Measurements from ENCODE around the gene COX7A2L.
"Not testable (repeated sequence)": the region's sequence is repeated elsewhere in the genome, so short reads cannot be mapped to it uniquely, and the experiment has no call there.

The COX7A2L gene

DNA sequence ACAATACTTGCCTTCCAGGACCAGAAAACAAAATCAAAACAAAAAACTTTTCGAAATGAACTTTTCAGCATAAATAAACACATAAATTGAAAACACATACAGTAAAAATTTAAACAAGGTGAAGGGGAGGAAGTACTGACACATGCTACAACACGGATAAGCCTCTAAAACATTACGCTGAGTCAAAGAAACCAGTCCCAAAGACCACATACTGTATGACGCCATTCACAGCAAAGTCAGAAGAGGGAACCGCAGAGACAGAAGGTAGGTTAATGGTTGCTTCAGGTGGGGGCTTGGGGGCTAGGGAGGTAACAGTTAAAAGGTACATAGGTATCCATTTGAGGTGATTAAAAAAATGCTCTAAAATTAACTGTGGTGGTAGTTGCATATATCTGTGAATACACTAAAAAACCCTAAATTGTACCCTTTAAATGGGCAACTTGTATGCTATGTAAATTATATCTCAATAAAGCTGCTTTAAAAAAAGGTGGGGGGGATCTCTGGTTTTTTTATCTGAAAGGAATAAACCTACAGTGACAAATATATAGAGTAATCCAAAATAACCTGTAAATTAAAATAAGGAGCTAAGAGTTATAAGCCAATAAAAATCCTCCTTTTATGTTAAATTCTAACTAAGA, 7.1 kb downstream of the COX7A2L start:
- H3K4me1 Mint-ChIP-seq (ENCODE audit: low read depth): peaks cover 23% of the 10 kb centered on the region
- H3K9me3 Mint-ChIP-seq: no peaks in the 10 kb centered on the region
- H3K27me3 Mint-ChIP-seq (ENCODE audit: low read depth): no peaks in the 10 kb centered on the region
- no peak overlapping the region for H3K27ac Mint-ChIP-seq
- no peak overlapping the region for H3K4me3 Mint-ChIP-seq
- peaks cover 16% of the 10 kb centered on the region for H3K36me3 Mint-ChIP-seq (ENCODE audit: low read depth)

DNA sequence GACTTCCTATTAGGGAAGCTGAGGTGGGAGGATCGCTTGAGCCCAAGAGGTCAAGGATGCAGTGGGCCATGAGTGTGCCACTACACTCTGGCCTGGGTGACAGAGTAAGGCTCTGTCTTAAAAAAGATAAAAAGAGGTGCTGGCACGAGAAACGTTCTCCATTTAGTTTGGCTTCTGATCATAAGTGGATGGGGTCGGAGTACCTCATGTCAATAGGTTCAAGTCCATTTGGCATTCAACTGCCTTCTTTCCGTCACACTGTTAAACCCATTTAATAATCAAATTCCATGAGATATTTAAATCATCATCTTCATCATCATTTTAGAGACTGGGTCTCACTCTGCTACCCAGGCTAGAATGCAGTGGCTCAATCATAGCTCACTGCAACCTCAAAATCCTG, 9.2 kb downstream of the COX7A2L start:
- Mint-ChIP-seq H3K9me3 (no peaks in the 10 kb centered on the region), H3K27me3 (ENCODE audit: low read depth) (no peaks in the 10 kb centered on the region), H3K36me3 (ENCODE audit: low read depth) (peaks cover 25% of the 10 kb centered on the region), H3K4me3 (no peak overlapping the region), H3K4me1 (ENCODE audit: low read depth) (peaks cover 11% of the 10 kb centered on the region), H3K27ac (no peak overlapping the region)

DNA sequence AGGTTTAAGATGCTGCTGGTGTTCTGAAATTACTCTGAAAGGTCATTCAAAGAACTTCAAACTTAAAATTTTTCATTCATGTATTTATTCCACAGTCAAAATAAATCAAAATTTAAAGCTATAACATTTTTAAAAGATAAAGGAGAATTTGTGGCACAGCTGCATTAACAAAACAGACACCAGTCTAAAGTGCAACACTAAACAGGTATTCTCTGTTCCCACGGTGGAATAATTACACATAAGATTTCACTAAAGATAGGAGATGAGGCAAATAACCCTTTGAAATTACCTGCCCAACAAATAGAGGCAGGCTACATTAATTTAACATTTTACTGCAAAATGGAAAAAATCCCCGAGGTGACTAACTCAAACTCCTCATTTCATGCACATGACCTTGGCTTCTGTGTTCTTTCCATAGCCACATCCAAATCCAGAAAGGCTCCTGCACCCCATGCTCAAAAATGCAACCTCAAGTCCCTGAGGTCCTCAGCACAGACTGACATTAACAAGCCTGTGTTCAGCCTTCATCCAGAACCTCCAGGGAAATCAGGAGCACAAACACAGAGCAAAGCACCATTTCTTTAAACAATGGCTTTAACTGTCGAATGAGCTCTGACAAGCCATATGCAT, 10.5 kb downstream of the COX7A2L start:
- no peak overlapping the region for H3K27ac Mint-ChIP-seq
- peaks cover 8% of the 10 kb centered on the region for H3K4me1 Mint-ChIP-seq (ENCODE audit: low read depth)
- no peak overlapping the region for H3K4me3 Mint-ChIP-seq
- peaks cover 23% of the 10 kb centered on the region for H3K36me3 Mint-ChIP-seq (ENCODE audit: low read depth)
- no peaks in the 10 kb centered on the region for H3K27me3 Mint-ChIP-seq (ENCODE audit: low read depth)
- no peaks in the 10 kb centered on the region for H3K9me3 Mint-ChIP-seq

DNA sequence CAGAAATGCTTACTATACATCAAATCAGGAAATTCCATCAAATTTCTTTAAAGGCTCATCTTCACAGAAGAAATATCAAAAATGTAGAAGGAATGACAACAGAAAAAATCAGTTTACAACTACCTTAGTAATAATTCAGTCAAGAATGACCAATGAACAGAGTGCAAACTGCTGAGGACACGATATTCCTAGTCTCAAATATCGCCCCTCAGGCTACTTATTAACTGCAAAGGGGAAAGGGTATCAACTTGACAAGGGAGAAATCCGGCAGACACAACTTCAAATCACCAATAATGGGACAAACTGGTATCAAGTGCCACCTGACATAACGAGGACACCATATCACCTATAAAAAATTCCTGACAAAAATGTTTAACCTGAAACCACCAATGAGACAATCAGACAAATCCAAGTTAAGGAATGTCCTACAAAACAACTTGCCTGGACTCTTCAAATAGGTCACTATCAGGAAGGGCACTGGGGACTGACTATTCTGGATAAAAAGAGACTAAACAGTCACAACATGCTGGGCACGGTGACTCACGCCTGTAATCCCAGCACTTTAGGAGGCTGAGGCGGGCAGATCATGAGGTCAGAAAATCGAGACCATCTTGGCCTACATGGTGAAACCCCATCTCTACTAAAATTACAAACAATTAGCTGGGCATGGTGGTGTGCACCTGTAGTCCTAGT, 12.8 kb downstream of the COX7A2L start:
- Mint-ChIP-seq H3K27ac (no peak overlapping the region), H3K9me3 (no peaks in the 10 kb centered on the region), H3K4me3 (no peak overlapping the region), H3K36me3 (ENCODE audit: low read depth) (peaks cover 25% of the 10 kb centered on the region), H3K27me3 (ENCODE audit: low read depth) (no peaks in the 10 kb centered on the region), H3K4me1 (ENCODE audit: low read depth) (peaks cover 5% of the 10 kb centered on the region)

DNA sequence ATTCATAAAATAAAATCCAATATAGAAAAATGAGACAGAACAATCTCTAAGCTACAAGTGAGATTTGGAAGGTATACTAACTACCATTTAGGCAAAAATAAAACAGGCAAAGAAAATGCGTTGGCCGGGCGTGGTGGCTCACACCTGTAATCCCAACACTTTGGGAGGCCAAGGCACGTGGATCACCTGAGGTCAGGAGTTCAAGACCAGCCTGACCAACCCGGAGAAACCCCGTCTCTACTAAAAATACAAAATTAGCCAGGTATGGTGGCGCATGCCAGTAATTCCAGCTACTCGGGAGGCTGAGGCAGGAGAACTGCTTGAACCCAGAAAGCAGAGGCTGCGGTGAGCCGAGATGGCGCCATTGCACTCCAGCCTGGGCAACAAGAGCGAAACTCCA, 13.5 kb downstream of the COX7A2L start:
- not testable (repeated sequence) for H3K4me3 Mint-ChIP-seq; H3K27me3 Mint-ChIP-seq (ENCODE audit: low read depth); H3K9me3 Mint-ChIP-seq; H3K4me1 Mint-ChIP-seq (ENCODE audit: low read depth); H3K27ac Mint-ChIP-seq
- peaks cover 23% of the 10 kb centered on the region for H3K36me3 Mint-ChIP-seq (ENCODE audit: low read depth)

DNA sequence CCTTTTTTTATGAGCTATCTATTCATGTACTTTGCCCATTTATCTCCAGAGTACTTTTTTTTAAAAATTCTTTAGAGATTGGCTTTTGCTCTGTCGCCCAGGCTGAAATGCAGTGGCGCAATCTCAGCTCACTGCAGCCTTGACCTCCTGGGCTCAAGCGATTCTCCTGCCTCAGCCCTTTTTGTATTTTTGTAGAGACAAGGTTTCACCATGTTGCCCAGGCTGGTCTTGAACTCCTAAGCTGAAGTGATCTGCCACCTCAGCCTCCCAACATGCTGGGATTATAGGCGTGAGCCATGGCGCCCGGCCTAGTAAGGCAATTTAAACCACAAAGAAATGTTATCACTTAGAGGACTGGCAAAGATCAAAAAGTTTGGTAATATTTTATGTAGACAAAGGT, 14.2 kb downstream of the COX7A2L start:
- peaks cover 13% of the 10 kb centered on the region for H3K4me1 Mint-ChIP-seq (ENCODE audit: low read depth)
- H3K9me3 Mint-ChIP-seq; H3K27me3 Mint-ChIP-seq (ENCODE audit: low read depth); H3K4me3 Mint-ChIP-seq; H3K27ac Mint-ChIP-seq: not testable (repeated sequence)
- H3K36me3 Mint-ChIP-seq (ENCODE audit: low read depth): peaks cover 23% of the 10 kb centered on the region

DNA sequence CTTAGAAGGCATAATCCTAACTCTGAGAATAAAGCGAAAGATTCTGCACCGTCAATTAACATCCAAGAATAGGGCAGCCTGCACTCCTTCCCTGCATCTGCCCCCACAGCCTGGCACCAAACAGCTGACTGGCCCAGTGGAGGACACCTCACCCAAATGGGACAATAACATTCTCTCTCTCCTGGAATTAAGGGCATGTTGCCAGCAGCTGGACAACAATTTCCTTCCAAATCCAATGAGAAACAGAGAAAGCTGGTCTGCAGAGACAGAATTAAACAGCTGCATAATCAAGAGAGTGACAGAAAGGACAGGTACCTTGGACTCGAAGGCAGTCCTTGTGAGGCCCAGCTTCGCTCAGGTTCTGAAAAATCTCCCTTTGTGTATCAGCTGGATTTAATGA, 15.0 kb downstream of the COX7A2L start:
- H3K36me3 Mint-ChIP-seq (ENCODE audit: low read depth): peaks cover 23% of the 10 kb centered on the region
- no peaks in the 10 kb centered on the region for H3K9me3 Mint-ChIP-seq
- H3K27me3 Mint-ChIP-seq (ENCODE audit: low read depth): no peaks in the 10 kb centered on the region
- H3K4me3 Mint-ChIP-seq: no peak overlapping the region
- peaks cover 19% of the 10 kb centered on the region for H3K4me1 Mint-ChIP-seq (ENCODE audit: low read depth)
- H3K27ac Mint-ChIP-seq: no peak overlapping the region

DNA sequence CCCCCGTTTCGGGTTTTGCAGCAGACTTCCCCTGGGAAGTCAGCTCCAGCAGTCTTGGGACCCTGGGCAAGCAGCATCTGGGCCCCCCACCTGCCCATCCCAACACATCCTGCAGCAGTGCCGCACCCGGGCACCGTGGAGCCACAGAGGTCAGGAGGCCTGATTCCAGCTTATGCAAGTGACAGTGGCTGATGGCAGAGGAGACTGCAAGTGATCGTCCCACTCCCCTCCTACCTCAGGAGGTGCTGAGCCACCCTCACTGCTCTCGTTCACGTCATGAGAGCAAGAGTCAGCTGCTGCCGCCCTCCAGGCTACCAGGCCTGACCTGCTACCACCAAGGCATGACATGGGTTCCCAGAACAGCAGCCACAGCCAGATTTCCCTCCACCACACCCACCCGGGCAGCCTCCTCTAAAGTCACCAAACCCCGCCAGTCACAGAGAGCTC, 18.2 kb downstream of the COX7A2L start:
- Mint-ChIP-seq H3K4me3 (no peak overlapping the region), H3K27ac (no peak overlapping the region), H3K36me3 (ENCODE audit: low read depth) (peaks cover 27% of the 10 kb centered on the region), H3K4me1 (ENCODE audit: low read depth) (peaks cover 19% of the 10 kb centered on the region), H3K9me3 (no peaks in the 10 kb centered on the region), H3K27me3 (ENCODE audit: low read depth) (no peaks in the 10 kb centered on the region)

DNA sequence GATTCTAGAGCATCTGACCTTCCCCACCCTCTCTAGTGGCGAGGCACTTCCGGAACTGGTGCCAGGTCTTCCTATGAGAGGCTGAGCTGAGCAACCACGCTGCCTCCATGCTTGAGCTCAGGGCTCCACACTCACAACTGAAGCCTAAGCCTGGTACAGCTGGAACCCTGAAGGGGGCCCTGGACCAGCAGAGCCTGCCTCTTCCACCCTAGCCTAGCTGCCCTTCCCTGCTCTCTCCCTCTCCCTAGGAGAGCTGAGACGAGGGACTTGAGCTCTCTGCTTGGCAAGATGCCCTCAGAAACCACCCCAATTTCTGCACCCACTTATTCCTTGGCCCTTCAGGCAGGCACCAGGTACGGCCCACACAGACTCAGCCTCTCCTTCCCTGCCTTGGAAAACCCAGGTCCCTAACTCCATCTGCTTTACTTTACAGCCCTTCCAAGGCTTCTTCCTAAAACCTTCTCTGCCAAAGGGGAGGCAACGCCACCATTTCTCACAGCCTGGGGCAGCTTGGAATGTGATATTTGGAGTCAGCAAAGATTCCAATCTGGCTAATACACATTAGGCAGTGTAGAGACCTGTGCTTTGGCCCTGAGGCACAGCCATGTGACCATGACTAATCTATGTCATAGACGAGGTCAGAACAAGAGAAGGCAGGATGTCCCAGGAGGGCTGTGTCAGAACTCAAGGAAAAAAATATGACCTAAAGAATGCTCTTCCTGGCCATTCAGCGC, 18.8 kb downstream of the COX7A2L start:
- Mint-ChIP-seq H3K27me3 (ENCODE audit: low read depth) (no peaks in the 10 kb centered on the region), H3K36me3 (ENCODE audit: low read depth) (peaks cover 29% of the 10 kb centered on the region), H3K4me3 (no peak overlapping the region), H3K27ac (peak overlapping the region; percentile 51), H3K4me1 (ENCODE audit: low read depth) (peaks cover 18% of the 10 kb centered on the region), H3K9me3 (no peaks in the 10 kb centered on the region)

DNA sequence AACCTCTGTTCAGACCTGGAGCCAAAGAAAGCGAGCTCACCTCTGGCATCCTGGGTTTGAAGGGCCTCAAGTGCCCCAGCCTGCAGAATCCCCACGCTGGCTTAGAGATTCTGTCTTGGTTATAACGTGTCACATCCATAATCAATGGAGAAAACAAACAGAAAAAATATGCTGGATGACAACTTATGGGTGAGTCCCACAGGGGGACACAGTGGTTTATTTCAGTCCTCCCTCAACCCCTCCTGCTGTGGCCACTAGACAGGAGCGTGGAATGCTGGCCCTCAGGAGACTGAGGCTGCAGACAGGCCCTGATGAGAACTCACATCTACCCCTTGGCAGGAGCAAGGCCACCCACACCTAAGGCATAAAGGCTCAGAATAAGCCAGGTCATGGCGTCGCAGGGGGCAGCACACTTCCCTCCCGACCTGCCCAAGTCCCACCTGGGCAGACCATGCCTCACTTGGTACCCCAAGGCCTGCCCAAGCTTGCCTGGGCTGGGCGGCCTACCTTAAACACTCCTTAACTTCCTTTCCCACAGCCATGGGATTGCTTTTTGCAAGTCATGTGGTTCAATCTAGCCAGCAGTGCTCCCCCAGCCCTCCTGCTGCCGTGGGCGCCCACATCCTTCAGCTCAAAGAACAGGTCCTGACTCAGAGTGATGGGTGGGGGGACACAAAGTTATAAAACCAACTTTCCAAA, 19.9 kb downstream of the COX7A2L start:
- Mint-ChIP-seq H3K4me3 (no peak overlapping the region), H3K27ac (no peak overlapping the region), H3K4me1 (ENCODE audit: low read depth) (peaks cover 17% of the 10 kb centered on the region), H3K9me3 (no peaks in the 10 kb centered on the region), H3K36me3 (ENCODE audit: low read depth) (peaks cover 30% of the 10 kb centered on the region), H3K27me3 (ENCODE audit: low read depth) (no peaks in the 10 kb centered on the region)

DNA sequence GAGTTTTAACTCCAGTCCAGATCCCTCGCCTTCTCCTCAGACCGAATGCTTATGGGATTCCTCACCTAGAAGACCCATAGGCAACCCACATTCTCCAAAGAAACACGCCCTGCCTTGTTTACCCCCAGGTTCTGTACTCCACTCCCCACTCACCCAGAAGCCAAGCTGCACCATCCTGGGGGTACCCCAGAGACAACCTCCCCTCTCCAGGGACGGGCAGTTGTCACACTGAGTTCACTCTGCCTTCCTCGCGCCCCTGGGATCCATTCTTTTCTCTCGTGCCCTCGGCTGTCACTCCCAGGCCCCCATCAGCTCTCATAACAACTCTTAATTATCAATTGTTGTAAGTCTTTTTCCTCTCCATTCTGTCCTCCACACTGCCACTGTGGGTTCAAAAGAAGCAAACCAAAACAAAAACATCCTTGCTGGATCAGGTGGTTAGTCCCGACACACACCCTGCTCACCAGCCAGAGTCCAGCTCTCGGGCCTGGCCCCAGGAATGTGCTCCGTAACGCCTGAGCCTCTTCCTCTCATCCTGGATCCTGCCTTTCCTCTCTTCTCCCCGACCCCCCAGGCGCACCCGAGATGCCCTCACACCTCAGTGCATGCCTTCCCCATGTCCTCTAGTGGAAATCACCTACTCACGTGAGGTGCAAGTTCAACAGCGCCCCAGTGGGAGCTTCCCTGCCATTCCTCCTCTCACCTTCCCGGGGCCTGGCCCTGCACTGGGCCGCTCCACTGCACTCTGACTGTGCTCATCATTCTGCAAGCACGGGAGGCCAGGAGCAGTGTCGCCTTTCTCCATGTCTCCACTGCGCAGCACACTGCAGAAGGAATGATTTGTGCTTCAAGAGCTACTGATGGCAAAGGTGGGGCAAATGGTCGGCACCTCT, 20.7 kb downstream of the COX7A2L start:
- Mint-ChIP-seq H3K4me1 (ENCODE audit: low read depth) (peaks cover 17% of the 10 kb centered on the region), H3K9me3 (no peaks in the 10 kb centered on the region), H3K27ac (no peak overlapping the region), H3K4me3 (no peak overlapping the region), H3K27me3 (ENCODE audit: low read depth) (no peaks in the 10 kb centered on the region), H3K36me3 (ENCODE audit: low read depth) (peaks cover 31% of the 10 kb centered on the region)

DNA sequence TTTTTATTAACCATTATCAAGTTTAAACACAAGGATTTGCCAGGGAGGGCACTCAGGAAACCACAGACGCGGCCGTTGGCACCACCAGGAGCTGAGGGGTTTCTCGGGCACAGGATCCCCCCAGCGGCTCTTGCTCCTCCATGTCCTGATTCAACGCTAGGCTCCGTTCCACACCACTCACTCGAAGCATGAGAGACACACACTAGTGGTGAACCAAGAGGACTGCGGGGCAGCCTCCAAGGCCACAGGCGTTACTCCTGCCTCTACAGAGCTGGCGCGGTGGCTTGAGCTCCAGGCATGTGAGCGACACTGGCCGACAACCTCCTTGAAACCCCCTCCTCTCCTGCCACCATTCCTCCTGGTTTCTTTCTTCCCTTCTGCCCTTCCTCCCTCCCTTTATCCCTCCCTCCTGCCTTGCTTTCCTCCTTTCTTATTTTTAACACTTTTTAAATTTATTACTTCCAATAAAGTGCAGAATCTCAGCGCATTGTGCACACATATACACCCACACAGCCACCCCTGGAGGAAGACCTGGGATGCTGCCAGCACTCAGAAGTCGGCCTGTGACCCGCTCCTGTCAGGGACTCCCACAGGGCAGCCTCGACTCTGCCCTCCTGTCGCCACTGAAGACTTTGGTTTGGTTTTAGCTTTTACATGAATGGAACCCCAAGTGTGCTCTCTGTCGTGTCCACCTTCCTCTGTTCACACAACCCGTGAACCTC, 21.7 kb downstream of the COX7A2L start:
- Mint-ChIP-seq H3K27ac (no peak overlapping the region), H3K4me1 (ENCODE audit: low read depth) (peaks cover 17% of the 10 kb centered on the region), H3K4me3 (no peak overlapping the region), H3K9me3 (no peaks in the 10 kb centered on the region), H3K36me3 (ENCODE audit: low read depth) (peaks cover 31% of the 10 kb centered on the region), H3K27me3 (ENCODE audit: low read depth) (no peaks in the 10 kb centered on the region)

DNA sequence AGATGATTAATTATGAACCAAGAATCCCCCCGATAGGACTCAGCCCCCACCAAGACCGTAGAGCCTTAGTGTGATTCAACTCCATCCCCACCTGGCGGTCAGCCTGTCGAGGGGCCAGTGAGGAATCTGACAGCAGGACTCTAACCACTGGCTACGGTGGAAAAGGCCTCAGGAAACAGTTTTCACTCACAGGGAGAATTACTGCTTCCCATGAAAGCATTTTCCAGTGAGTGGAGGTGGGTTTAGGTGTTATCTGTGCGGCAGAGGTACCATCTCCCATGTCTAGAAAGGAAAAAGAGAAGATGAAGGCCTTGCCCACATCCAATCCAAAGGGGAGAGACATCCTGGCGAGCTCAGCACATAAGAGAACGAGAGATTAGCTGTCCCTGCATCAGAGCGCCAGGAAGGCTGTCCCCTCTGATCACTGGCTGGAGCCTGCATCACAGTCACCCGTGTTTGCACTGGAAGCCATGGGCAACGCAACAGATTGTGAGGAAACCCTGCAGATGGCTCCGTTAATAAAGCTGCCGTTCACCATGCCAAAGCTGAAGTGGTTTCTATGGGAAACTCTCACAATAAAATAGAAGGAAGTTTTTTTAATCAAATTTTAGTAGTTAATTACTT, 22.3 kb downstream of the COX7A2L start:
- H3K4me3 Mint-ChIP-seq: no peak overlapping the region
- peaks cover 33% of the 10 kb centered on the region for H3K36me3 Mint-ChIP-seq (ENCODE audit: low read depth)
- peaks cover 17% of the 10 kb centered on the region for H3K4me1 Mint-ChIP-seq (ENCODE audit: low read depth)
- peak overlapping the region; percentile 14 for H3K27ac Mint-ChIP-seq
- H3K9me3 Mint-ChIP-seq: no peaks in the 10 kb centered on the region
- H3K27me3 Mint-ChIP-seq (ENCODE audit: low read depth): no peaks in the 10 kb centered on the region

Data from T-helper 1 cell treated with Interleukin-12 subunit alpha and Interleukin-12 subunit beta and Interleukin-4 antibody, amounts not matched to agents 30 μg/mL and 1 μg/mL, for 36 hours (primary cell).